A549 (cell line): ENCODE data around the gene KRTAP5-8. TPM values are rescaled to one million over a fixed set of nuclear protein-coding genes. Genes with fewer than 3 reads are reported as not detected.

ENCODE experiments used
- ATAC-seq, 2 experiments: fragments of 200-7000 bp in 1 of 2; fragments of >200 bp in 1 of 2; cut with Nextera tagmentation in 1 of 2; cut with Tn5 transposase in 1 of 2; 3 replicates each; pipeline versions ENCODE4 v1.8.0 to v1.9.1; 2018 to 2020; ENCODE audit warnings: mild to moderate bottlenecking in 1 of 2, moderate library complexity in 1 of 2
- CTCF ChIA-PET: fragments of 300-600 bp; sonication (Branson Sonifier 250); formaldehyde crosslinking; extraction: SDS; loops from one replicate; lab custom pipeline; 2021; ENCODE audit warnings: antibody characterized with exemption, inconsistent platforms; lab: Yijun Ruan, JAX
- POLR2A ChIA-PET: fragments of 350-600 bp; formaldehyde crosslinking; extraction: SDS; loops from one replicate; lab custom pipeline; 2021; ENCODE audit warnings: antibody characterized with exemption, inconsistent platforms; lab: Yijun Ruan, JAX
- DNase-seq, 2 experiments: peaks; one replicate each; pipeline versions ENCODE4 v3.0.0 to v3.0.0-alpha.2; 2011 to 2016; ENCODE audit warnings: low read depth in 1 of 2, low spot score in 1 of 2
- FAIRE-seq: peaks from 2 replicates; lab custom pipeline; 2011; peaks lifted over from hg19 to GRCh38; lab: Jason Lieb, UNC
- H3K27ac ChIP-seq, 2 experiments: fragments of >200 bp; sonication (Bioruptor Twin); formaldehyde crosslinking; 3 replicates each; pipeline ENCODE4 v1.5.1; 2016 to 2017
- H3K4me1 ChIP-seq: fragments of >200 bp; sonication (Bioruptor Twin); formaldehyde crosslinking; 3 replicates; pipeline ENCODE4 v1.6.1; 2016
- H3K4me2 ChIP-seq: fragments of >200 bp; sonication (Bioruptor Twin); formaldehyde crosslinking; 3 replicates; pipeline ENCODE4 v1.6.1; 2016
- H3K4me3 ChIP-seq: fragments of >200 bp; sonication (Bioruptor Twin); formaldehyde crosslinking; 3 replicates; pipeline ENCODE4 v1.5.1; 2016
- H3K9me3 ChIP-seq: fragments of >200 bp; sonication (Bioruptor Twin); formaldehyde crosslinking; 3 replicates; pipeline ENCODE4 v1.6.1; 2016
- CEBPB ChIP-seq, 2 experiments: fragments of >200 bp in 1 of 2; sonication (Bioruptor Twin) in 1 of 2; formaldehyde crosslinking in 1 of 2; IDR thresholded peaks; 2 replicates each; pipeline ENCODE4 v1.6.1; 2012 to 2016
- CHD2 ChIP-seq: fragments of 150-350 bp; IDR thresholded peaks from 2 replicates; pipeline ENCODE4 v1.6.1; 2014; ENCODE audit warnings: low read length; ENCODE audit not compliant: partially characterized antibody
- EHMT2 ChIP-seq: fragments of 200-600 bp; sonication (generic); IDR thresholded peaks from 2 replicates; pipeline ENCODE4 v1.6.1; 2016; ENCODE audit warnings: antibody characterized with exemption, low read depth, mild to moderate bottlenecking, moderate library complexity
- ELK1 ChIP-seq: fragments of 150-350 bp; IDR thresholded peaks from 2 replicates; pipeline ENCODE4 v1.6.1; 2014; ENCODE audit warnings: low read depth, mild to moderate bottlenecking, low read length
- FOSB ChIP-seq: fragments of 250-450 bp; sonication (Bioruptor Pico); IDR thresholded peaks from 2 replicates; pipeline ENCODE4 v1.5.0; 2020; ENCODE audit warnings: mild to moderate bottlenecking, moderate library complexity
- JUNB ChIP-seq: fragments of >200 bp; sonication (Bioruptor Twin); formaldehyde crosslinking; IDR thresholded peaks from 2 replicates; pipeline ENCODE4 v1.6.1; 2016
- KDM1A ChIP-seq: fragments of 200-600 bp; sonication (generic); IDR thresholded peaks from 2 replicates; pipeline ENCODE4 v1.6.1; 2016; ENCODE audit warnings: low read depth, mild to moderate bottlenecking
- MAFK ChIP-seq: fragments of 450-650 bp; IDR thresholded peaks from 2 replicates; pipeline ENCODE4 v1.6.1; 2014; ENCODE audit not compliant: partially characterized antibody
- MYC ChIP-seq: IDR thresholded peaks from 2 replicates; pipeline ENCODE4 v1.6.1; 2012; ENCODE audit warnings: mild to moderate bottlenecking, inconsistent platforms, low read length, improper control_type of control experiment, borderline replicate concordance
- NFE2L2 ChIP-seq: fragments of 150-350 bp; conservative IDR thresholded peaks from 2 replicates; pipeline ENCODE4 v1.6.1; 2014; ENCODE audit warnings: low read length
- NPAS2 ChIP-seq: fragments of 250-450 bp; sonication (Bioruptor Pico); IDR thresholded peaks from 2 replicates; pipeline ENCODE4 v1.8.0; 2022; ENCODE audit warnings: mild to moderate bottlenecking, moderate library complexity, borderline replicate concordance
- PBX3 ChIP-seq: IDR thresholded peaks from 2 replicates; pipeline ENCODE4 v1.6.1; 2012
- PHF8 ChIP-seq: fragments of 200-600 bp; sonication (generic); IDR thresholded peaks from 2 replicates; pipeline ENCODE4 v1.6.1; 2016; ENCODE audit warnings: low read depth, mild to moderate bottlenecking, antibody characterized with exemption, moderate library complexity, borderline replicate concordance
- POLR2A ChIP-seq: IDR thresholded peaks from 2 replicates; pipeline ENCODE4 v1.6.1; 2012; ENCODE audit warnings: mild to moderate bottlenecking, low read length
- RARB ChIP-seq: fragments of 250-450 bp; sonication (Bioruptor Pico); IDR thresholded peaks from 2 replicates; pipeline ENCODE4 v1.8.0; 2021; ENCODE audit warnings: mild to moderate bottlenecking, moderate library complexity
- REST ChIP-seq: fragments of 200-600 bp; sonication (generic); IDR thresholded peaks from 2 replicates; pipeline ENCODE4 v1.6.1; 2016; ENCODE audit warnings: antibody characterized with exemption, mild to moderate bottlenecking, moderate library complexity
- RNF2 ChIP-seq: fragments of 200-600 bp; sonication (generic); IDR thresholded peaks from 2 replicates; pipeline ENCODE4 v1.6.1; 2016; ENCODE audit warnings: low read depth, mild to moderate bottlenecking, antibody characterized with exemption, moderate library complexity, borderline replicate concordance
- SREBF2 ChIP-seq: fragments of 450-650 bp; IDR thresholded peaks from 2 replicates; pipeline ENCODE4 v1.6.1; 2014; ENCODE audit warnings: mild to moderate bottlenecking, moderate library complexity
- TP53 ChIP-seq: fragments of 250-450 bp; sonication (Bioruptor Pico); IDR thresholded peaks from 2 replicates; pipeline ENCODE4 v1.5.0; 2021; ENCODE audit warnings: mild to moderate bottlenecking, moderate library complexity
- ZC3H11A ChIP-seq: fragments of 450-650 bp; IDR thresholded peaks from 2 replicates; pipeline ENCODE4 v1.6.1; 2014; ENCODE audit warnings: antibody characterized with exemption, mild to moderate bottlenecking
- ZFP36 ChIP-seq: fragments of 450-650 bp; IDR thresholded peaks from 2 replicates; pipeline ENCODE4 v1.6.1; 2014; ENCODE audit warnings: borderline replicate concordance; ENCODE audit not compliant: partially characterized antibody
- WGBS: methylation state at CpG from one replicate; pipeline ENCODE4 v1.1.6; 2017; ENCODE audit errors: missing lambda C conversion rate; 5-methylcytosine and 5-hydroxymethylcytosine counted together
- polyA plus RNA-seq, 4 experiments: library from polyadenylated mRNA; depleted of rRNA in 3 of 4; stranded (reverse); fragments of >200 nt; fragmentation: RNase III in 1 of 4; extraction: RNeasy Plus Mini Kit Qiagen cat#74134 plus additional on column Dnase treatment in 1 of 4; gene quantifications; 2 replicates in 3 of 4; 3 replicates in 1 of 4; pipeline ENCODE4 v1.2.3, GENCODE V29; 2011 to 2017
- TF ChIP-seq, protein P1 (sequence below): fragments of >200 bp; sonication (Bioruptor Twin); formaldehyde crosslinking; IDR thresholded peaks from 3 replicates; pipeline ENCODE4 v1.5.1; 2016
- TF ChIP-seq, protein P2 (sequence below): fragments of 250-450 bp; sonication (Bioruptor Pico); IDR thresholded peaks from 2 replicates; pipeline ENCODE4 v1.5.0; 2020; ENCODE audit warnings: low read depth, mild to moderate bottlenecking, moderate library complexity

Gene KRTAP5-8
- polyA plus RNA-seq, 2 of the 4 experiments (the other 2 are of a cell fraction), result not detected

GRCh38 chr11:71551711-71552110, 13.9 kb downstream of the KRTAP5-8 start:
- Histone ChIP-seq H3K4me3 (no peak overlapping the region), H3K4me2 (no peak overlapping the region), H3K4me1 (no peaks in the 10 kb centered on the region), H3K27ac (no peak overlapping the region), H3K9me3 (peaks cover 2% of the 10 kb centered on the region; the same call in 1 of the 3 replicates)
- TF ChIP-seq NFE2L2 (peak; percentile 56), MAFK (peak; percentile 84), MYC (no peak)
- CTCF ChIA-PET, result no interaction called here
- ATAC-seq, result no peak
- POLR2A ChIA-PET, result no interaction called here
- no peak for DNase-seq
- FAIRE-seq, result no peak
- 95% methylated on average over 1 of the region's 1 CpG for WGBS

DNA sequence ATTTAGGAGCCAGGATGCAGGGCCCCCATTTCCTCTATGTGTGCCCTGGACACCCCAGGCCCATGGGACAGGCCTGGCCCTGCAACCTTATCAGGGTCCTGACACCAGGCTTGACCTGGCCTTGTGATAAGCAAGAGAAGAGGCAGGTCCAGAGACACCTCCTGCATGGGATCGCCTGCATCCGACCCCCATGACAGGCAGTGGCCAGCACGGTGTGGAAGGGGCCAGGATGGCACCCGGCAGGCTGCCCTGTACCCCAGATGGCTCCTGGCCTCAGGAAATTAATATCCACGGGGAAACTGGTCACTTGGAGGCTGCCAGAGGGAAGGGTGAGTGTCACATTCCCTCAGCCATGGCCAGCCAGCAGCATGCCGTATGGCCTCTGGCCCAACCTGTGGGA, 17.2 kb downstream of the KRTAP5-8 start:
- 80% methylated on average over 1 of the region's 6 CpGs for WGBS
- DNase-seq, result no peak
- POLR2A ChIA-PET, result no interaction called here

GRCh38 chr11:71555508-71555907, 17.7 kb downstream of the KRTAP5-8 start:
- POLR2A ChIA-PET, result no interaction called here
- no peak overlapping the region for H3K27ac ChIP-seq
- 62% methylated on average over 11 of the region's 11 CpGs for WGBS
- TF ChIP-seq JUNB (no peak), PHF8 (no peak), PBX3 (no peak), POLR2A (no peak), CEBPB (IDR thresholded peaks at IDR 0.05) (no peak)
- TF ChIP-seq, all 56 proteins: peak for 0
- DNase-seq (no peak), ATAC-seq (no peak), FAIRE-seq (no peak)
- CTCF ChIA-PET, result no interaction called here
- Histone ChIP-seq H3K9me3 (no peaks in the 10 kb centered on the region), H3K4me2 (no peak overlapping the region), H3K4me3 (no peak overlapping the region), H3K4me1 (no peaks in the 10 kb centered on the region)

More for the DNA sequence above, 17.2 kb downstream of the KRTAP5-8 start:
- TF ChIP-seq ELK1 (no peak), NPAS2 (CRISPR knock-in tag) (no peak), ZFP36 (no peak), EHMT2 (no peak), FOSB (CRISPR knock-in tag) (no peak)
- TF ChIP-seq, protein P1, sequence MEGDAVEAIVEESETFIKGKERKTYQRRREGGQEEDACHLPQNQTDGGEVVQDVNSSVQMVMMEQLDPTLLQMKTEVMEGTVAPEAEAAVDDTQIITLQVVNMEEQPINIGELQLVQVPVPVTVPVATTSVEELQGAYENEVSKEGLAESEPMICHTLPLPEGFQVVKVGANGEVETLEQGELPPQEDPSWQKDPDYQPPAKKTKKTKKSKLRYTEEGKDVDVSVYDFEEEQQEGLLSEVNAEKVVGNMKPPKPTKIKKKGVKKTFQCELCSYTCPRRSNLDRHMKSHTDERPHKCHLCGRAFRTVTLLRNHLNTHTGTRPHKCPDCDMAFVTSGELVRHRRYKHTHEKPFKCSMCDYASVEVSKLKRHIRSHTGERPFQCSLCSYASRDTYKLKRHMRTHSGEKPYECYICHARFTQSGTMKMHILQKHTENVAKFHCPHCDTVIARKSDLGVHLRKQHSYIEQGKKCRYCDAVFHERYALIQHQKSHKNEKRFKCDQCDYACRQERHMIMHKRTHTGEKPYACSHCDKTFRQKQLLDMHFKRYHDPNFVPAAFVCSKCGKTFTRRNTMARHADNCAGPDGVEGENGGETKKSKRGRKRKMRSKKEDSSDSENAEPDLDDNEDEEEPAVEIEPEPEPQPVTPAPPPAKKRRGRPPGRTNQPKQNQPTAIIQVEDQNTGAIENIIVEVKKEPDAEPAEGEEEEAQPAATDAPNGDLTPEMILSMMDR, result no peak
- CTCF ChIA-PET, result no interaction called here
- Histone ChIP-seq H3K4me3 (no peak overlapping the region), H3K27ac (no peak overlapping the region), H3K9me3 (no peaks in the 10 kb centered on the region), H3K4me1 (no peaks in the 10 kb centered on the region), H3K4me2 (no peak overlapping the region)
- ATAC-seq, result no peak; a peak in 1 of 6 replicates
- FAIRE-seq, result no peak

DNA sequence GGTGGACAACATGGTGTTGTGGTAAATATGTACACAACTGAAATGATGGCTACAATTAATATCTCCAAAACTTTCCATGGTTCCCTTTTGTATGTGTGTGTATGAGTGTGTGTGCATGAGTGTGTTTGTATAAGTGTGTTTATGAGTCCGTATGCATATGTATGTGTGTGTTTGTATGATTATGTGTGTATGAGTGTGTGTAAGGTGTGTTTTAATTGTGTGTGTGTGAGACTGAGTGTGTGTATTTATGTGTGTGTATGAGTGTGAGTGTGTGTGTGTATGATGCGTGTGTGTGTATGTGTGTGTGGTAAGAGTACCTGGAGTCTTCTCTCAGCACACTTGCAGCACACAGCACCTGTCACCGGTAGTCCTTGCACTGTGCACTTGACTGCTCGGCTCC, 18.2 kb downstream of the KRTAP5-8 start:
- FAIRE-seq (no peak), ATAC-seq (no peak)
- CTCF ChIA-PET, result no interaction called here
- TF ChIP-seq FOSB (CRISPR knock-in tag) (no peak), CHD2 (no peak), REST (no peak), POLR2A (no peak), TP53 (CRISPR knock-in tag) (no peak), RARB (CRISPR knock-in tag) (no peak), RNF2 (no peak), SREBF2 (no peak), ZC3H11A (no peak), KDM1A (no peak)
- TF ChIP-seq, protein P2, sequence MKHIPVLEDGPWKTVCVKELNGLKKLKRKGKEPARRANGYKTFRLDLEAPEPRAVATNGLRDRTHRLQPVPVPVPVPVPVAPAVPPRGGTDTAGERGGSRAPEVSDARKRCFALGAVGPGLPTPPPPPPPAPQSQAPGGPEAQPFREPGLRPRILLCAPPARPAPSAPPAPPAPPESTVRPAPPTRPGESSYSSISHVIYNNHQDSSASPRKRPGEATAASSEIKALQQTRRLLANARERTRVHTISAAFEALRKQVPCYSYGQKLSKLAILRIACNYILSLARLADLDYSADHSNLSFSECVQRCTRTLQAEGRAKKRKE (CRISPR knock-in tag), result no peak

More for the DNA sequence above, 18.2 kb downstream of the KRTAP5-8 start:
- no peak overlapping the region for H3K4me3 ChIP-seq
- H3K4me1 ChIP-seq, result no peaks in the 10 kb centered on the region
- 62% methylated on average over 4 of the region's 4 CpGs for WGBS
- H3K4me2 ChIP-seq, result no peak overlapping the region
- no peak overlapping the region for H3K27ac ChIP-seq
- DNase-seq, result no peak
- POLR2A ChIA-PET, result no interaction called here
- peaks cover under 1% of the 10 kb centered on the region; the same call in 1 of the 3 replicates for H3K9me3 ChIP-seq
